ENCODE measurements around the gene PJVK.

The PJVK gene

GRCh38 chr2:178498137-178498536 lies 47.0 kb downstream of the PJVK start:
- H3K4me1 ChIP-seq (ENCODE audit: control insufficient read depth, insufficient read depth, low read length), result no peaks in the 10 kb centered on the region
- H3K9ac ChIP-seq (ENCODE audit: low read length), result no peak overlapping the region
- H3K4me3 ChIP-seq (ENCODE audit: low read length), result no peak overlapping the region
- H3K27me3 ChIP-seq (ENCODE audit: control insufficient read depth, insufficient read depth, low read length), result no peaks in the 10 kb centered on the region
- no peak overlapping the region for H3K27ac ChIP-seq (ENCODE audit: low read depth, low read length)
- peaks cover 30% of the 10 kb centered on the region for H3K36me3 ChIP-seq (ENCODE audit: control insufficient read depth, insufficient read depth, low read length)

- Histone ChIP-seq H3K27me3 (ENCODE audit: control insufficient read depth, insufficient read depth, low read length) (no peaks in the 10 kb centered on the region), H3K9ac (ENCODE audit: low read length) (no peak overlapping the region), H3K4me3 (ENCODE audit: low read length) (no peak overlapping the region), H3K36me3 (ENCODE audit: control insufficient read depth, insufficient read depth, low read length) (peaks cover 22% of the 10 kb centered on the region), H3K4me1 (ENCODE audit: control insufficient read depth, insufficient read depth, low read length) (no peaks in the 10 kb centered on the region), H3K27ac (ENCODE audit: low read depth, low read length) (no peak overlapping the region)
Observed at GRCh38 chr2:178499640-178500039, 48.5 kb downstream of the PJVK start.

- Histone ChIP-seq H3K27ac (ENCODE audit: low read depth, low read length) (no peak overlapping the region), H3K4me1 (ENCODE audit: control insufficient read depth, insufficient read depth, low read length) (no peaks in the 10 kb centered on the region), H3K9ac (ENCODE audit: low read length) (no peak overlapping the region), H3K4me3 (ENCODE audit: low read length) (no peak overlapping the region), H3K27me3 (ENCODE audit: control insufficient read depth, insufficient read depth, low read length) (no peaks in the 10 kb centered on the region), H3K36me3 (ENCODE audit: control insufficient read depth, insufficient read depth, low read length) (peaks cover 19% of the 10 kb centered on the region)
Observed at GRCh38 chr2:178502751-178503150, 51.6 kb downstream of the PJVK start.

- H3K27ac ChIP-seq (ENCODE audit: low read depth, low read length), result no peak overlapping the region
- peaks cover 8% of the 10 kb centered on the region for H3K36me3 ChIP-seq (ENCODE audit: control insufficient read depth, insufficient read depth, low read length)
- H3K27me3 ChIP-seq (ENCODE audit: control insufficient read depth, insufficient read depth, low read length), result no peaks in the 10 kb centered on the region
- H3K9ac ChIP-seq (ENCODE audit: low read length), result no peak overlapping the region
- H3K4me1 ChIP-seq (ENCODE audit: control insufficient read depth, insufficient read depth, low read length), result no peaks in the 10 kb centered on the region
- no peak overlapping the region for H3K4me3 ChIP-seq (ENCODE audit: low read length)
Observed at GRCh38 chr2:178506101-178506500, 54.9 kb downstream of the PJVK start.

GRCh38 chr2:178506524-178506923 lies 55.3 kb downstream of the PJVK start:
- no peak overlapping the region for H3K9ac ChIP-seq (ENCODE audit: low read length)
- H3K4me1 ChIP-seq (ENCODE audit: control insufficient read depth, insufficient read depth, low read length), result no peaks in the 10 kb centered on the region
- H3K27ac ChIP-seq (ENCODE audit: low read depth, low read length), result no peak overlapping the region
- H3K27me3 ChIP-seq (ENCODE audit: control insufficient read depth, insufficient read depth, low read length), result no peaks in the 10 kb centered on the region
- no peak overlapping the region for H3K4me3 ChIP-seq (ENCODE audit: low read length)
- H3K36me3 ChIP-seq (ENCODE audit: control insufficient read depth, insufficient read depth, low read length), result peaks cover 8% of the 10 kb centered on the region

GRCh38 chr2:178506949-178507348 lies 55.8 kb downstream of the PJVK start:
- H3K9ac ChIP-seq (ENCODE audit: low read length), result no peak overlapping the region
- peaks cover 4% of the 10 kb centered on the region for H3K36me3 ChIP-seq (ENCODE audit: control insufficient read depth, insufficient read depth, low read length)
- no peak overlapping the region for H3K27ac ChIP-seq (ENCODE audit: low read depth, low read length)
- no peaks in the 10 kb centered on the region for H3K27me3 ChIP-seq (ENCODE audit: control insufficient read depth, insufficient read depth, low read length)
- H3K4me3 ChIP-seq (ENCODE audit: low read length), result no peak overlapping the region
- H3K4me1 ChIP-seq (ENCODE audit: control insufficient read depth, insufficient read depth, low read length), result no peaks in the 10 kb centered on the region

GRCh38 chr2:178508646-178509045 lies 57.5 kb downstream of the PJVK start:
- H3K4me1 ChIP-seq (ENCODE audit: control insufficient read depth, insufficient read depth, low read length), result no peaks in the 10 kb centered on the region
- H3K36me3 ChIP-seq (ENCODE audit: control insufficient read depth, insufficient read depth, low read length), result no peaks in the 10 kb centered on the region
- H3K27ac ChIP-seq (ENCODE audit: low read depth, low read length), result no peak overlapping the region
- no peak overlapping the region for H3K9ac ChIP-seq (ENCODE audit: low read length)
- H3K27me3 ChIP-seq (ENCODE audit: control insufficient read depth, insufficient read depth, low read length), result no peaks in the 10 kb centered on the region
- H3K4me3 ChIP-seq (ENCODE audit: low read length), result no peak overlapping the region

- Histone ChIP-seq H3K27ac (ENCODE audit: low read depth, low read length) (no peak overlapping the region), H3K36me3 (ENCODE audit: control insufficient read depth, insufficient read depth, low read length) (no peaks in the 10 kb centered on the region), H3K4me3 (ENCODE audit: low read length) (no peak overlapping the region), H3K27me3 (ENCODE audit: control insufficient read depth, insufficient read depth, low read length) (no peaks in the 10 kb centered on the region), H3K4me1 (ENCODE audit: control insufficient read depth, insufficient read depth, low read length) (no peaks in the 10 kb centered on the region), H3K9ac (ENCODE audit: low read length) (no peak overlapping the region)
Observed at GRCh38 chr2:178510384-178510783, 59.2 kb downstream of the PJVK start.

All from rectal smooth muscle tissue (tissue), 1 donor.